ENCODE results near the gene RPS29. TPM values are rescaled to one million over a fixed set of nuclear protein-coding genes. Genes with fewer than 3 reads are reported as not detected.

Gene RPS29
- total and polyA plus RNA-seq, 12 donors = 922 to 6,627 (median 1,416) TPM

GRCh38 chr14:49553892-49554291 is 32.3 kb downstream of the RPS29 start:
- DNase-seq = no peak
- TF ChIP-seq CTCF (IDR thresholded peaks at IDR 0.05) (no peak), POLR2A (IDR thresholded peaks at IDR 0.05) (no peak)
- Histone ChIP-seq H3K9me3 (replicated peaks in 1 of 3) (no peaks in the 10 kb centered on the region), H3K36me3 (replicated peaks in 1 of 2) (no peaks in the 10 kb centered on the region), H3K4me3 (no peak overlapping the region), H3K27me3 (no peaks in the 10 kb centered on the region), H3K4me1 (replicated peaks in 1 of 2) (no peaks in the 10 kb centered on the region), H3K27ac (no peak overlapping the region)
- intact Hi-C loops (cut with DNase I) = no loop called here
- 57 to 67% (median 64%) methylated on average over 3 of the region's 3 CpGs for WGBS, 4 donors

- Histone ChIP-seq H3K4me1 (replicated peaks in 1 of 2) (no peaks in the 10 kb centered on the region), H3K36me3 (replicated peaks in 1 of 2) (no peaks in the 10 kb centered on the region), H3K4me3 (no peak overlapping the region), H3K27ac (no peak overlapping the region), H3K27me3 (no peaks in the 10 kb centered on the region), H3K9me3 (replicated peaks in 1 of 3) (no peaks in the 10 kb centered on the region)
- no peak for DNase-seq
- no peak for TF ChIP-seq POLR2A (IDR thresholded peaks at IDR 0.05)
- no peak for TF ChIP-seq CTCF (IDR thresholded peaks at IDR 0.05)
- intact Hi-C loops (cut with DNase I) = no loop called here
These were observed 33.1 kb downstream of the RPS29 start for GRCh38 chr14:49553106-49553505.

GRCh38 chr14:49551569-49551968 is 34.6 kb downstream of the RPS29 start:
- intact Hi-C loops (cut with DNase I) = no loop called here
- TF ChIP-seq POLR2A (IDR thresholded peaks at IDR 0.05) (no peak), CTCF (IDR thresholded peaks at IDR 0.05) (no peak)
- no peaks in the 10 kb centered on the region for H3K4me1 ChIP-seq (replicated peaks in 1 of 2)
- no peak for DNase-seq
- H3K4me3 ChIP-seq = no peak overlapping the region
- no peaks in the 10 kb centered on the region for H3K27me3 ChIP-seq
- H3K27ac ChIP-seq = no peak overlapping the region
- H3K36me3 ChIP-seq (replicated peaks in 1 of 2) = no peaks in the 10 kb centered on the region
- WGBS, 4 donors = 75 to 87% (median 79%) methylated on average over 2 of the region's 2 CpGs
- H3K9me3 ChIP-seq (replicated peaks in 1 of 3) = no peaks in the 10 kb centered on the region

- H3K9me3 ChIP-seq (replicated peaks in 1 of 3) = no peaks in the 10 kb centered on the region
- no peak for TF ChIP-seq POLR2A (IDR thresholded peaks at IDR 0.05)
- peak in 1 of 6 experiments; percentile 22 for TF ChIP-seq CTCF (IDR thresholded peaks at IDR 0.05)
- intact Hi-C loops (cut with DNase I) = no loop called here
- no peaks in the 10 kb centered on the region for H3K27me3 ChIP-seq
- H3K36me3 ChIP-seq (replicated peaks in 1 of 2) = no peaks in the 10 kb centered on the region
- DNase-seq = no peak
- H3K27ac ChIP-seq = no peak overlapping the region
- H3K4me1 ChIP-seq (replicated peaks in 1 of 2) = no peaks in the 10 kb centered on the region
- 66 to 77% (median 72%) methylated on average over 5 of the region's 5 CpGs for WGBS, 4 donors
- no peak overlapping the region for H3K4me3 ChIP-seq
These were observed 35.6 kb downstream of the RPS29 start for GRCh38 chr14:49550286-49551184.
